Anterior cingulate cortex (tissue), 58 donors: ENCODE data around the gene CASZ1.

ENCODE experiments used
- DNase-seq, 58 donors: peaks; one replicate each; lab custom pipeline; 2025; lab: John Stamatoyannopoulos, UW

Gene CASZ1

GRCh38 chr1:10761503-10762152 is 34.8 kb downstream of the CASZ1 start:
- DNase-seq, result no peak

- no peak for DNase-seq
These were observed 35.6 kb downstream of the CASZ1 start for GRCh38 chr1:10760566-10761502.

- no peak for DNase-seq
These were observed 36.8 kb downstream of the CASZ1 start for GRCh38 chr1:10759413-10760200.

- peak in 2 of 58 donors; percentile 2 to 6 for DNase-seq
These were observed 39.6 kb downstream of the CASZ1 start for GRCh38 chr1:10756842-10757241.

- DNase-seq, result no peak
These were observed 40.4 kb downstream of the CASZ1 start for GRCh38 chr1:10755970-10756521.

GRCh38 chr1:10754568-10755329 is 41.7 kb downstream of the CASZ1 start:
- peak in 2 of 58 donors; percentile 2 to 5 for DNase-seq

- DNase-seq, result no peak
These were observed 43.1 kb downstream of the CASZ1 start for GRCh38 chr1:10753299-10753698.

GRCh38 chr1:10751561-10752085 is 44.8 kb downstream of the CASZ1 start:
- DNase-seq, result no peak

GRCh38 chr1:10751160-10751559 is 45.3 kb downstream of the CASZ1 start:
- DNase-seq, result no peak

GRCh38 chr1:10745886-10746455 is 50.5 kb downstream of the CASZ1 start:
- DNase-seq, result no peak

GRCh38 chr1:10745383-10745782 is 51.1 kb downstream of the CASZ1 start:
- DNase-seq, result no peak

- no peak for DNase-seq
These were observed 51.7 kb downstream of the CASZ1 start for GRCh38 chr1:10744654-10745238.

- DNase-seq, result no peak
These were observed 52.4 kb downstream of the CASZ1 start for GRCh38 chr1:10744029-10744428.

GRCh38 chr1:10741696-10742095 is 54.8 kb downstream of the CASZ1 start:
- no peak for DNase-seq

- DNase-seq, result no peak
These were observed 56.3 kb downstream of the CASZ1 start for GRCh38 chr1:10740123-10740522.

GRCh38 chr1:10739589-10739988 is 56.9 kb downstream of the CASZ1 start:
- no peak for DNase-seq

- DNase-seq, result no peak
These were observed 58.1 kb downstream of the CASZ1 start for GRCh38 chr1:10738061-10739058.

- DNase-seq, result no peak
These were observed 58.8 kb downstream of the CASZ1 start for GRCh38 chr1:10737651-10738050.
